Measurements from ENCODE around the gene MGRN1. TPM values are rescaled to one million over a fixed set of nuclear protein-coding genes. Genes with fewer than 3 reads are reported as not detected.

MGRN1 gene
- total RNA-seq, 3 donors from 2014 or later (not counting 1 experiment from before 2014, with no cell fraction given), result 102 to 106 (median 105) TPM

DNA sequence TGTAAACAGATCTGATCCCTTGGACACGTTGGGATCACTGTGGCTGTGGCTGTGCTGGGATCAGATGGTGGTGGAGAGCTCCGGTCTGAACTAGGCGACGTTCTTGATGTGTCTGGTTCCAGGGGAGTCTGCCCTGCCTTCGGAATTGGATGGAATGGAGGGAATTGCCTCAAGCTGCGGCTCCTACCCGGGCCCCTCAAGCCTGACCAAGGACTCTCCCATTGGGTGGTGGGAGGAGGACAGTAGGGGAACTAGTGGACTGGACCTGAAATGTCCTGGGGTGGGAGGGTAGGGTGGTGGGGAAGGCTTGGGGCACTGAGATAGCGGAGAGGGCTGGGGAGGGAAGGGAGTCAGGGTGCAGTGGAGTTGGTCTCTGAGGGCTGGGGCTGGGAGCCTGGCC lies 6.7 kb upstream of the MGRN1 start:
- Mint-ChIP-seq H3K36me3 (no peaks in the 10 kb centered on the region), H3K4me1 (peaks cover 14 to 24% of the 10 kb centered on the region in 2 donors), H3K4me3 (peak overlapping the region; percentile 21), H3K27ac (peak overlapping the region; percentile 36 to 96), H3K9me3 (no peaks in the 10 kb centered on the region), H3K27me3 (ENCODE audit: low read depth in 2 of 2) (no peaks in the 10 kb centered on the region)
- WGBS (ENCODE audit: insufficient coverage), result 97% methylated on average over 8 of the region's 8 CpGs
- H3K9me3 ChIP-seq (ENCODE audit: control insufficient read depth, insufficient read depth, low read length), result no peaks in the 10 kb centered on the region
- no peak for ATAC-seq
- H3K36me3 ChIP-seq (ENCODE audit: control insufficient read depth, insufficient read depth, low read length), result no peaks in the 10 kb centered on the region
- no peak overlapping the region for H3K27ac ChIP-seq (ENCODE audit: low read length)
- intact Hi-C loops (cut with micrococcal nuclease), result loop anchor here (10.0 kb wide), 2 partner anchors 203 to 363 kb away; partner anchors contain the start of gene CORO7
- DNase-seq, result no peak
- H3K27me3 ChIP-seq (ENCODE audit: control insufficient read depth, insufficient read depth, low read length), result no peaks in the 10 kb centered on the region
- no peak overlapping the region for H3K4me3 ChIP-seq (ENCODE audit: low read length)
- H3K4me1 ChIP-seq (ENCODE audit: control insufficient read depth, insufficient read depth, low read length), result peaks cover 35% of the 10 kb centered on the region
- TF ChIP-seq CTCF (IDR thresholded peaks at IDR 0.05), result no peak

DNA sequence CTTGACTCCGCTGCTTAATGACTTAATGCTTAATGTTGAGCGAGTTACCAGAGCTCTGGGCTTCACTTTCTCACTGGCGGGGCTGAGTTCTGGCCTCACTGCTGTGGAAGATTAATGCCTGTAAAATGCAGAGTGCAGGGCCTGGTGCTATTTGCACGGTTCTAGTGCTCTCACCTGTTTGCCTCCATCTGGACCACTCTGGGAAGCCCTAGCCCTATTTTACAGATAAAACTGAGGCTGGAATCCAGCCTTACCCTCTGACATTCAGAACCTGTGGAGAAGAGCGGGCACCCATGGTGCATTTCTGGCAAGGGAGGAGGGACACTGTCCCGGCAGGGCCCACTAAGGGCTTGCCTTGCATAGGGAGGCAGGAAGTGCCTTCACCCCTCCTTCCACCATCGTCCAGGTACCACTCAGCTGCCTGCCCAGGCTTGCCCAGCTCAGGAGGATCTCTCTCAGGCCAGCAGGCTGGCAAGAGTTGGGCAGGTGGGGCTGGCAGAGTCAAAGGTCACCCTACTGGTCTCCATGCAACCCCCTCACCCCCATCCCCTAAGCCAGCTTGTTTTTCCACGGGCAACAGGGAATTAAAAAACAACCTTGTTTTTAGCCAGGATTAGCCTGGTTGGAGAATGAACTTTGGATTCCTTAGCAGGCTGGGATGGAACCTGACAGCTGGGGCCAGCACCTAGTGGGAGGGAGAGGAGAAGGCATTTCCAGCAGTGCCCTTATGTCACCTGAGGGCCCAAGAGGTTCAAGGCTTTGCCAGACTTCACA lies 5.8 kb upstream of the MGRN1 start:
- 92% methylated on average over 8 of the region's 8 CpGs for WGBS (ENCODE audit: insufficient coverage)

DNA sequence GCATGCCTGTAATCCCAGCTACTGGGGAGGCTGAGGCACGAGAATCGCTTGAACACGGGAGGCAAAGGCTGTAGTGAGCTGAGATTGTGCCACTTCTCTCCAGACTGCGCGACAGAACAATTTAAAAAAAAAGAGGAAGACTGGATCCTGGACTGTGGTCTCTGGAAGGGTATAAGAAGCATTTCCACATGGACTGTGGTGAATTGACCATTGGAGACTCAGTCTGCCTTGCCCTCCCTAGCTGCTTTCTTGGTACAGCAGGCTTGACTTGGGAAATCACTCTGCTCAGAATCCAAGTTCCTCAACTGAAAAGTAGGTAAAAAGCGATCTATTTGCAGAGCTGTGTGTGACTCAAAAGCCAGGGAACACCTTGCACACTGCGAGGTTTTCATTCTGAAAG lies 1.0 kb upstream of the MGRN1 start:
- intact Hi-C loops (cut with micrococcal nuclease), result no loop called here
- H3K27ac Mint-ChIP-seq, result peak overlapping the region; percentile 57 to 99
- DNase-seq (no peak), ATAC-seq (no peak)
- H3K9me3 Mint-ChIP-seq, result no peaks in the 10 kb centered on the region
- H3K4me1 Mint-ChIP-seq, result peaks cover 27 to 29% of the 10 kb centered on the region in 2 donors
- Histone ChIP-seq H3K27me3 (ENCODE audit: control insufficient read depth, insufficient read depth, low read length) (no peaks in the 10 kb centered on the region), H3K4me1 (ENCODE audit: control insufficient read depth, insufficient read depth, low read length) (peaks cover 28% of the 10 kb centered on the region), H3K9me3 (ENCODE audit: control insufficient read depth, insufficient read depth, low read length) (no peaks in the 10 kb centered on the region), H3K36me3 (ENCODE audit: control insufficient read depth, insufficient read depth, low read length) (no peaks in the 10 kb centered on the region), H3K27ac (ENCODE audit: low read length) (no peak overlapping the region), H3K4me3 (ENCODE audit: low read length) (no peak overlapping the region)
- TF ChIP-seq CTCF (IDR thresholded peaks at IDR 0.05), result no peak
- no peaks in the 10 kb centered on the region for H3K27me3 Mint-ChIP-seq (ENCODE audit: low read depth in 2 of 2)
- H3K4me3 Mint-ChIP-seq, result peak overlapping the region; percentile 57
- WGBS (ENCODE audit: insufficient coverage), result 84% methylated on average over 7 of the region's 7 CpGs
- H3K36me3 Mint-ChIP-seq, result no peaks in the 10 kb centered on the region

More for the DNA sequence above, 5.8 kb upstream of the MGRN1 start:
- Mint-ChIP-seq H3K36me3 (no peaks in the 10 kb centered on the region), H3K27ac (no peak overlapping the region), H3K4me1 (peaks cover 14 to 24% of the 10 kb centered on the region in 2 donors), H3K9me3 (no peaks in the 10 kb centered on the region), H3K27me3 (ENCODE audit: low read depth in 2 of 2) (no peaks in the 10 kb centered on the region), H3K4me3 (no peak overlapping the region)
- intact Hi-C loops (cut with micrococcal nuclease), result loop anchor here (10.0 kb wide), 2 partner anchors 204 to 364 kb away; partner anchors contain the start of gene CORO7
- no peak overlapping the region for H3K4me3 ChIP-seq (ENCODE audit: low read length)
- H3K4me1 ChIP-seq (ENCODE audit: control insufficient read depth, insufficient read depth, low read length), result peaks cover 30% of the 10 kb centered on the region
- no peaks in the 10 kb centered on the region for H3K36me3 ChIP-seq (ENCODE audit: control insufficient read depth, insufficient read depth, low read length)
- H3K27ac ChIP-seq (ENCODE audit: low read length), result no peak overlapping the region
- H3K9me3 ChIP-seq (ENCODE audit: control insufficient read depth, insufficient read depth, low read length), result no peaks in the 10 kb centered on the region
- DNase-seq, result no peak
- TF ChIP-seq CTCF (IDR thresholded peaks at IDR 0.05), result no peak
- no peaks in the 10 kb centered on the region for H3K27me3 ChIP-seq (ENCODE audit: control insufficient read depth, insufficient read depth, low read length)
- no peak for ATAC-seq
